H1 (cell line): Measurements from ENCODE around the gene FAM120B.

Experiments used
- CEBPB ChIP-seq: IDR thresholded peaks from 2 replicates; pipeline ENCODE4 v1.6.1; 2012; ENCODE audit warnings: low read depth, low read length
- EZH2 ChIP-seq: fragments of 200-600 bp; sonication (generic); IDR thresholded peaks from 2 replicates; pipeline ENCODE4 v1.7.1; 2012; ENCODE audit warnings: low read depth, mild to moderate bottlenecking, moderate library complexity, low read length, inconsistent platforms; ENCODE audit not compliant: severe bottlenecking
- JUND ChIP-seq: IDR thresholded peaks from 2 replicates; pipeline ENCODE4 v1.6.1; 2011; ENCODE audit warnings: mild to moderate bottlenecking, improper control_type of control experiment, low read length
- SIN3A ChIP-seq, 2 experiments: IDR thresholded peaks in 1 of 2; conservative IDR thresholded peaks in 1 of 2; 2 replicates each; pipeline ENCODE4 v1.6.1; 2011 to 2012; ENCODE audit warnings: low read length in 2 of 2, improper control_type of control experiment in 1 of 2, low read depth in 1 of 2, mild to moderate bottlenecking in 1 of 2
- TF ChIP-seq, protein P1 (sequence below): IDR thresholded peaks from 2 replicates; pipeline ENCODE4 v1.6.1; 2012; ENCODE audit warnings: inconsistent platforms

GRCh38 chr6:170269846-170270541 lies 36.6 kb upstream of the FAM120B start:
- TF ChIP-seq EZH2, result no peak
- no peak for TF ChIP-seq JUND
- TF ChIP-seq, protein P1, sequence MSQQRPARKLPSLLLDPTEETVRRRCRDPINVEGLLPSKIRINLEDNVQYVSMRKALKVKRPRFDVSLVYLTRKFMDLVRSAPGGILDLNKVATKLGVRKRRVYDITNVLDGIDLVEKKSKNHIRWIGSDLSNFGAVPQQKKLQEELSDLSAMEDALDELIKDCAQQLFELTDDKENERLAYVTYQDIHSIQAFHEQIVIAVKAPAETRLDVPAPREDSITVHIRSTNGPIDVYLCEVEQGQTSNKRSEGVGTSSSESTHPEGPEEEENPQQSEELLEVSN, result no peak
- TF ChIP-seq SIN3A (conservative IDR thresholded peaks at IDR 0.05 in 1 of 2, IDR thresholded peaks at IDR 0.05 in 1 of 2; ENCODE audit: low read depth in 1 of 2, low read length in 2 of 2), result no peak
- no peak for TF ChIP-seq CEBPB
